ENCODE data around the gene PBXIP1.

Gene PBXIP1

DNA sequence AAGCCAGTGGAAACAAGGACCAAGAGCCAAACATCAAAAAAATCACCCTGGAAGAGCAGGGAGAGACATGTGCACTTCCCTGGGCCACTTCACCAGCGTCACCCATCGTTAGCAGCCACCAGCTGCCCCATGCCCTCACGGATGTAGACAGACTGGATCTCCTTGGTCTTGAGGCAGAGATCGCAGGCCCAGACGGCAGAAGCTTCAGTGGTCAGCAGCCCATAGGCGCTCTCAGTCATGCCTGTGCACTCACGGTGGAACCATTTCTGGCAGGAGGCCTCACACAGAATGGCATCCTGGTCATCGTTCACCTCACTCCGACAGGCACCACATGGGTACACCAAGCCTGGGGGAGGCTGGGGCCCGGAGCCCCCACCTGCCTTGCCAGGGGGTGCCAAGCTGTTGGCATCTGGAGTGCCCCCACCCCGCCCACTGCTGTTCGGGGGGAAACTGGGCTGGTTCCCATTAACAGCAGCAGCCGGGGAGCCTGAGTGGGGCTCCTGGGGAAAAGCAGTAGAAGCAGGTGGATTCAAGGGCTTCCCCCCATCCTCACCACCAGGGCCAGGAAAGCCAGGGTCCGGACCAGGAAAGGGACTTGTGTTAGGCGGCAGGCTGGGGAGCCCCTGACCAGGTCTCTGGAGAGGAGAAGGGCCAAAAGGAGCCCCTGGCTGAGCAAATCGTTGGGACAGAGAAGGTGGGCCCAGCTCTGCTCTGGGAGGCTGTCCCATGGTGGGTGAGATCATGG lies 3.0 kb upstream of the PBXIP1 start:
- DNase-seq (ENCODE audit: low read depth in 1 of 2, low spot score in 1 of 2), result no peak

GRCh38 chr1:154958036-154958435 lies 2.1 kb upstream of the PBXIP1 start:
- no peak for DNase-seq (ENCODE audit: low read depth in 1 of 2, low spot score in 1 of 2)

DNA sequence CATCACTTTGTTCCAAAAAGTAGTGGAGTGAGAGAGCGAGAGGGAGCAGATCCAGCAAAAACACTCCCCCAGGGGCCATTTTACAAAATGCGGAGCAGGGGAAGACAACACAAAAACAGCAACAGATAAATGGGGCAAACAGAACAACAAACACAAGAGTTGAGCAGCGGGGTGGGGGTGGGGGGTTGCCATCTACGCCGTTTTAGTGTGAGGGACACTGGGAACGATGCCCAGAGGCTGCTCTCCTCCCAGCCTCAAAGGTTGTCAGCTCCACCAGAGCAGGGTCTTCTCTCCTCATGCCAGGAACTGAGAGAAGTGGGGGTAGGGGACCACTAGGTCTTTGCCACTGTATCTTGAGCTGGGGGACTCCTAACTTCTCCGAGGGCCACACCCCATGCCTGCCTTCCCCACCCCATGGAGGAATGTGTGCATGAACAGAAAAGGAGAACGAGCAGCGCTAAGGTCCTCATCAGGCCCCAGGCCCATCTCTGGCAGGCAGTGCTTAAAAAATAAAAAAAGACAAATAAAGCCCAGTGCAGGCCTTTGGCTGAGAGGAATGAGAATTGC lies 1.3 kb upstream of the PBXIP1 start:
- DNase-seq (ENCODE audit: low read depth in 1 of 2, low spot score in 1 of 2), result no peak

GRCh38 chr1:154956544-154956941 lies 644 bp upstream of the PBXIP1 start:
- no peak for DNase-seq (ENCODE audit: low read depth in 1 of 2, low spot score in 1 of 2)

- peak in 1 of 2 donors; percentile 74 for DNase-seq (ENCODE audit: low read depth in 1 of 2, low spot score in 1 of 2)
Measured at GRCh38 chr1:154955039-154955717, 721 bp downstream of the PBXIP1 start.

DNA sequence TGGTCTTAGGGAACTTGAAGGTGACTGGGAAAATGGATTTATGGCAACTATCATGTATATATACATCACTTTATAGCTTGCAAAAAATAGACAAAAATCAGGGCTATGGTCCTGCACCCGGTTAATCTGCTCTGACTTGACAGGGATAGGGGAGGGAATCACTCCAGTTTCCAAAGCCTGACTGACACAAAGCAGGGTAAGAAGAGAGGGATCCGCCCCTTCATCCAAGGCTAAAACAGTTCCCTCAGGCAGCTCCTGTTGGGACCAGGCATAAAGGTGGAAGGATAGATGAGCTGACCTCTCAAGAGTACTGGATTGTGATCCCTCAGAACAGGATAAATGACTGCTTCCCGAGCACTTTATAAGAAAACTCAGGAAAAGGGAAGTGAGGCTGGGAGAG lies 1.4 kb downstream of the PBXIP1 start:
- DNase-seq (ENCODE audit: low read depth in 1 of 2, low spot score in 1 of 2), result no peak

DNA sequence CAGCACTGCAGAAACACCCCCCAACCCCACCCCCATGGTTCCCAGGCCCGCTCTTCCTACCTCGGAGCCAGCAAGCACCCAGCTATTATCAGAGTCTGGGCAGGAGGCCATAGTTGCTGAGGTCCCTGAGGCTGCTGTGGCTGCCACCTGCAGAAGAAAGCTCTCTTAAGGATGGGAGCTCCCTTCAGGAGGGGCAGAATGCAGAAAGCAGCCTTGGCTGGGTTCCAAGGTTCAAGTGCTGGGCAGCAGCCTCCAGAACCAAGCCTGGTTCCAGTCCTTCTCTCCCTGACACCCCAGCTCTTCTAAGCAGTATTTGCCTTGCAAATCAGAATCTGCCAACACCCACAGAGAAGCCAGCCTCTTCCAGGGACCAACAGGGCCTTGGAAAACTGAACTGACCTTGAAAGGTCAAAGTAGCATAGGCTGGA lies 2.3 kb downstream of the PBXIP1 start:
- no peak for DNase-seq (ENCODE audit: low read depth in 1 of 2, low spot score in 1 of 2)

GRCh38 chr1:154952664-154953063 lies 3.2 kb downstream of the PBXIP1 start:
- no peak for DNase-seq (ENCODE audit: low read depth in 1 of 2, low spot score in 1 of 2)

GRCh38 chr1:154951901-154952657 lies 3.8 kb downstream of the PBXIP1 start:
- peak in 1 of 2 donors; percentile 56 for DNase-seq (ENCODE audit: low read depth in 1 of 2, low spot score in 1 of 2)

DNA sequence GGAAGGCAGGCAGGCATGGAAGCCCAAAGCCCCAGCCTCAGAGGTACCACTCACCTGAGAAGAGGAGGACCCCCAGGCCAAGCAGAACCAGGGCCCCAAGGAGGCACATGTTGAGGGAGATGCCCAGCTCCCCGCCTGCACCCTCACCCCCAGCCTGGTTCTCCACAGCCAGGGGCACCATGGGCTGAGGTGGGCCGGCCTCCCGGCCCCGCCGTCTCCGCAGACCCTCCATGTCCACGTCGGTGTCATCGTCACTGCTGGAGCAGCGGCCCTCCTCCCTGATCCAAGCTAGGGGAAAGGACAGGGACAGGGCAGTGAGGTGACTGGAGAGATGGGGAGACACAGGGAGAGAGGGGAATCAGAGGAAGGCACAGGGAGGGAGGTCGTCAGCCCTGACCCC lies 7.8 kb downstream of the PBXIP1 start:
- no peak for DNase-seq (ENCODE audit: low read depth in 1 of 2, low spot score in 1 of 2)

GRCh38 chr1:154945962-154946850 lies 9.7 kb downstream of the PBXIP1 start:
- no peak for DNase-seq (ENCODE audit: low read depth in 1 of 2, low spot score in 1 of 2)

DNA sequence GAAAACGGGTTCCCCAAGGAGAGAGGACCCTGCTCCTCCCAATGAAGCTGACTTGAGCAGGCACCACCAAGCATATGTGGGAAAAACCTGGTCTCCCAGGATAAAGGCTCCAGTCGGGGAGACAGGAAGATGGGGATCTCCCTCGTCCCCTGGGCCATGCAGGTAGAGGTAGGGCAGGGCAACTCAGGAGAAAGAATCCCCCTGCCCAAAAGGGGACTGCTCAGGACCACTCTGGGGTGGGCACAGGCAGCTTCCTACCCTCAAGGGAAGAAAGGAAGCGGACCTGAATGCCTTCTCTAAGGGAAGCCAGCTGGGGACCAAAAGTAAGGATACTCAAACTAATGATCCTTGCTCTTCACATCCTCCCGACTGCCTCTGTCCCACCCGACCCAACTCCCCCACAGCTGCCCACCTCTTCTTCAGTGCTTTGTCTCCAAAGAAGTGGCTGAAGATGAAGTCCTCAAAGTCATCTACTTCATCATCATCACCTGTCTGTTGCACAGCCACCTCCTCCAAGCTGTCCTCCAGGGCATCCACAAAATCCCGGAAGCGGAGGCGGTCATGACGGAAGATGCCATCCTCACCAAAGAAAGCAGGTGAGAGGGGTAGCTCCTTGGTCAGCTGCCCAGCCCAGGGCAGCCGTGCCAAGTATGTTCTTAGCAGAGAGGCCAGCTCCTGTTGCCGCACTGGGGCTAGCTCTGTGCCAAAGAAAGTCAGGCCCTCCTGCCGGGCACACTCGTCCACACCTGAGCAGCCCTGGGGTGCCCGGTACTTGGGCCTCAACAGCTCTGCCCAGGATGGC lies 10.5 kb downstream of the PBXIP1 start:
- no peak for DNase-seq (ENCODE audit: low read depth in 1 of 2, low spot score in 1 of 2)

- DNase-seq (ENCODE audit: low read depth in 1 of 2, low spot score in 1 of 2), result no peak
Measured at GRCh38 chr1:154944401-154945159, 11.3 kb downstream of the PBXIP1 start.

- no peak for DNase-seq (ENCODE audit: low read depth in 1 of 2, low spot score in 1 of 2)
Measured at GRCh38 chr1:154943649-154944400, 12.1 kb downstream of the PBXIP1 start.

- DNase-seq (ENCODE audit: low read depth in 1 of 2, low spot score in 1 of 2), result no peak
Measured at GRCh38 chr1:154941333-154942013, 14.4 kb downstream of the PBXIP1 start.

DNA sequence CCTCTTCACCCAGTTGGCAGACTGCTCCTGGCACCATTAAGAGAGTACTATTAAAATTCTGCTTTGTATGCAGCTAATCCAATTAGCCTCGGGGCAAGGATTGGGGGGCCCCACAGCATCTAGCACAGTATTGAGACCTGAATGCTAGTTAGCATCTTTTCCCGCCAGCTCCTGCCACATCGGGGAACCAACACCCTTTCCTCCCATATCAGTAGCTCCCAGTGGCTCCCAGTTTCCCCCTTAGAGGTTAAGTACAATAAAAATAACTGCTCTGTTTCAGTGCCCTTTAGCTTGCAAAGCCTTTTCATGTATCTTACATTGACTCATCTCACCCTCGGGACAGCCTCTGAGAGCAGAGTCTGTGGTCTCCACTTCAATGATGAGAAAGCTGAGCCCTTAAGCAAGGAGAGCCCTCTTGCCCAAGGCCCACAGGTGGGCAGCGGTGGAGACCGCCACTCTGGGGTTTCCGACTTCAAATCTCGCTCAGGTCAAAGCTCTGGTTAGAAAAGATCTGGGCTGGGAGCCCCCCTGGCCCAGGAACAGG lies 15.2 kb downstream of the PBXIP1 start:
- DNase-seq (ENCODE audit: low read depth in 1 of 2, low spot score in 1 of 2), result no peak

GRCh38 chr1:154940213-154940560 lies 15.7 kb downstream of the PBXIP1 start:
- DNase-seq (ENCODE audit: low read depth in 1 of 2, low spot score in 1 of 2), result no peak

All from activated CD4-positive, alpha-beta T cell treated with anti-CD3 and anti-CD28 coated beads, Interleukin-2, amount 50 U/mL, for 24 hours (primary cell).